Caco-2 (cell line): ENCODE data around the gene KCNT2. TPM values are rescaled to one million over a fixed set of nuclear protein-coding genes. Genes with fewer than 3 reads are reported as not detected.

ENCODE experiments used
- BruUV-seq: library from RNA; stranded (reverse); fragments of 400-500 nt; replicated peaks from 2 replicates; lab custom pipeline; 2021; lab: Mats Ljungman, UMichigan
- CTCF ChIA-PET: fragments of 300-600 bp; sonication (Branson Sonifier 250); formaldehyde crosslinking; loops from one replicate; lab custom pipeline; 2022; ENCODE audit warnings: antibody characterized with exemption; lab: Charles Lee
- POLR2A ChIA-PET: fragments of 300-600 bp; sonication (Branson Sonifier 250); formaldehyde crosslinking; loops from one replicate; lab custom pipeline; 2022; ENCODE audit warnings: antibody characterized with exemption; lab: Charles Lee
- DNase-seq, 2 experiments: peaks; one replicate each; pipeline versions ENCODE4 v3.0.0 to v3.0.0-alpha.2; 2020 to 2022
- H3K27me3 ChIP-seq: replicated peaks from 2 replicates; pipeline ENCODE4 v1.6.0; 2011; ENCODE audit warnings: low read length; ENCODE audit not compliant: control insufficient read depth, insufficient read depth
- H3K36me3 ChIP-seq: 2 replicates; pipeline ENCODE4 v1.5.1; 2011; ENCODE audit warnings: low read length; ENCODE audit not compliant: control insufficient read depth, insufficient read depth
- H3K4me1 ChIP-seq: fragments of 250-450 bp; sonication (Bioruptor Pico); 2 replicates; pipeline ENCODE4 v1.5.1; 2020; ENCODE audit warnings: mild to moderate bottlenecking
- H3K4me3 ChIP-seq: 2 replicates; pipeline ENCODE4 v1.5.1; 2011; ENCODE audit warnings: low read depth, mild to moderate bottlenecking, control low read depth, low read length
- H3K9me3 ChIP-seq: fragments of 250-450 bp; sonication (Bioruptor Pico); 2 replicates; pipeline ENCODE4 v1.5.1; 2020; ENCODE audit warnings: mild to moderate bottlenecking, moderate library complexity
- H3K27ac Mint-ChIP-seq: one replicate; pipeline ENCODE4 v1.8.0; 2022; ENCODE audit warnings: mixed read lengths; ENCODE audit not compliant: unreplicated experiment
- H3K27me3 Mint-ChIP-seq: one replicate; pipeline ENCODE4 v1.8.0; 2022; ENCODE audit warnings: mixed read lengths; ENCODE audit not compliant: insufficient read depth, unreplicated experiment
- H3K36me3 Mint-ChIP-seq: one replicate; pipeline ENCODE4 v1.8.0; 2022; ENCODE audit warnings: mild to moderate bottlenecking, mixed read lengths; ENCODE audit not compliant: insufficient read depth, unreplicated experiment
- H3K4me1 Mint-ChIP-seq: one replicate; pipeline ENCODE4 v1.8.0; 2022; ENCODE audit warnings: low read depth, mixed read lengths; ENCODE audit not compliant: unreplicated experiment
- H3K4me3 Mint-ChIP-seq: one replicate; pipeline ENCODE4 v1.8.0; 2022; ENCODE audit warnings: mild to moderate bottlenecking, moderate library complexity, mixed read lengths; ENCODE audit not compliant: unreplicated experiment
- H3K9me3 Mint-ChIP-seq: one replicate; pipeline ENCODE4 v1.8.0; 2022; ENCODE audit warnings: mixed read lengths; ENCODE audit not compliant: unreplicated experiment
- intact Hi-C: fragments of 100-400 bp; cut with micrococcal nuclease; formaldehyde crosslinking; loops from one replicate; pipeline ENCODE4 v1.10.0; 2022; ENCODE audit not compliant: unreplicated experiment
- total RNA-seq: library from RNA; stranded (reverse); gene quantifications from 2 replicates; pipeline ENCODE4 v1.2.3, GENCODE V29; 2022
- TF ChIP-seq, protein P1 (sequence below), 2 experiments: fragments of 200-600 bp in 1 of 2; IDR thresholded peaks; 1 replicate in 1 of 2; 2 replicates in 1 of 2; pipeline versions ENCODE4 v1.5.1 to v1.8.0; 2011 to 2022; ENCODE audit warnings: antibody characterized with exemption in 1 of 2, control low read depth in 1 of 2, inconsistent platforms in 1 of 2, low read depth in 1 of 2, low read length in 1 of 2, mild to moderate bottlenecking in 1 of 2, moderate library complexity in 1 of 2; ENCODE audit not compliant: insufficient read depth in 1 of 2, severe bottlenecking in 1 of 2, unreplicated experiment in 1 of 2

Gene KCNT2
- total RNA-seq, 1 experiment from 2014 or later, result not detected

DNA sequence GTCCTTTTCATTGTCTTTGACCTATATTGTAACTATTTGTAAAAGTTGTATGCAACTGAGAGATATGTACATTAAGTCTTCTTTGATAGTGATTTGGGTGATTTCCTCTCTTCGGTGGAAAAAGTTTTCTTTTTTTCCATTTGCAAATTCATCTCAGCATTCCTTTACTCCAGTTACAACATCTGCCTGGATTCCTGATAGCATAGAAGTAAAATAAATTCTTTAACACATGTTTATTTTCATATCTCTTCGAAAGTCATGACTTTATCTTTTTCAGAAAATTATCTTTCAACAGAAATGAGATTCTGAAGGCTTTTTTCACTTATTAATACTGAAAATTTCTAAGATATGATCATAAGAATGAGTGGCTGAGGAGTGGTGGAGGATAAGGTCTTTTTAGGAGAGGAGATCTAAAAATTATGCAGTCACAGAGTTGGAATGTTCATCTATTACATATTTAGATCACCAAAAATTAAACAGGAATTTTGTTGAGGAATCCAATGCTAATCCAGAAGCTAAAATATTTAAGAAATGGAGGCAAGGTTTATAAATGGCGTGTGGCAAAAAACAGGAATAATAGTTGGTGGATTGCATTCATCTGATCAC, 400.5 kb downstream of the KCNT2 start:
- CTCF ChIA-PET, result no interaction called here

DNA sequence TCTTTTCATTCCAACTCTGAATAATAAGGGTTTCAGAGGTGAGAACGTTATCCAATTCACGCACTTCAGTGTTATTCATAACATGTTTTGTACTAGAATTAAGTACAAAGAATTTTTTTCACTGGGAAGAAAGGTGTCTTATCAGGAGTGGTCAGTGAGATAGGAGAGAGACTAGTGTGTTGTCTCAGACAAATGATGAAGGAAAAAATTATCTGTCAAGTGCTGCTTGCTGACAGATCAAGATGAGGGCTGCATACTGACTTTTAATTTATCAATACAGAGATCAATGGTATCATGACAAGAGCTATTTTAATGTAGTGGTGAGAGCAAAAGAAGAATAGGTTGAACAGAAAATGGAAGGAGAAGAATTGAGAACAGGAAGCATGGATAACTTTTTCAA, 402.4 kb downstream of the KCNT2 start:
- no TSS peak for BruUV-seq
- POLR2A ChIA-PET, result no interaction called here
- CTCF ChIA-PET, result no interaction called here

More for the DNA sequence above, 400.5 kb downstream of the KCNT2 start:
- Mint-ChIP-seq H3K36me3 (no peaks in the 10 kb centered on the region), H3K4me1 (no peaks in the 10 kb centered on the region), H3K27ac (no peak overlapping the region), H3K4me3 (no peak overlapping the region), H3K27me3 (no peaks in the 10 kb centered on the region), H3K9me3 (no peaks in the 10 kb centered on the region)
- H3K4me3 ChIP-seq, result no peak overlapping the region
- intact Hi-C loops, result loop anchor here (10.0 kb wide), 1 partner anchor 1337 kb away; no protein-coding TSS in a partner anchor
- no peaks in the 10 kb centered on the region for H3K27me3 ChIP-seq
- H3K36me3 ChIP-seq, result no peaks in the 10 kb centered on the region; the same call in 1 of the 2 replicates
- H3K9me3 ChIP-seq, result no peaks in the 10 kb centered on the region
- BruUV-seq, result no TSS peak
- POLR2A ChIA-PET, result no interaction called here
- H3K4me1 ChIP-seq, result no peaks in the 10 kb centered on the region
- TF ChIP-seq, protein P1, sequence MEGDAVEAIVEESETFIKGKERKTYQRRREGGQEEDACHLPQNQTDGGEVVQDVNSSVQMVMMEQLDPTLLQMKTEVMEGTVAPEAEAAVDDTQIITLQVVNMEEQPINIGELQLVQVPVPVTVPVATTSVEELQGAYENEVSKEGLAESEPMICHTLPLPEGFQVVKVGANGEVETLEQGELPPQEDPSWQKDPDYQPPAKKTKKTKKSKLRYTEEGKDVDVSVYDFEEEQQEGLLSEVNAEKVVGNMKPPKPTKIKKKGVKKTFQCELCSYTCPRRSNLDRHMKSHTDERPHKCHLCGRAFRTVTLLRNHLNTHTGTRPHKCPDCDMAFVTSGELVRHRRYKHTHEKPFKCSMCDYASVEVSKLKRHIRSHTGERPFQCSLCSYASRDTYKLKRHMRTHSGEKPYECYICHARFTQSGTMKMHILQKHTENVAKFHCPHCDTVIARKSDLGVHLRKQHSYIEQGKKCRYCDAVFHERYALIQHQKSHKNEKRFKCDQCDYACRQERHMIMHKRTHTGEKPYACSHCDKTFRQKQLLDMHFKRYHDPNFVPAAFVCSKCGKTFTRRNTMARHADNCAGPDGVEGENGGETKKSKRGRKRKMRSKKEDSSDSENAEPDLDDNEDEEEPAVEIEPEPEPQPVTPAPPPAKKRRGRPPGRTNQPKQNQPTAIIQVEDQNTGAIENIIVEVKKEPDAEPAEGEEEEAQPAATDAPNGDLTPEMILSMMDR (IDR thresholded peaks at IDR 0.05; ENCODE audit: insufficient read depth in 1 of 2, low read depth in 1 of 2, low read length in 1 of 2, severe bottlenecking in 1 of 2, unreplicated experiment in 1 of 2), result no peak
- no peak for DNase-seq

DNA sequence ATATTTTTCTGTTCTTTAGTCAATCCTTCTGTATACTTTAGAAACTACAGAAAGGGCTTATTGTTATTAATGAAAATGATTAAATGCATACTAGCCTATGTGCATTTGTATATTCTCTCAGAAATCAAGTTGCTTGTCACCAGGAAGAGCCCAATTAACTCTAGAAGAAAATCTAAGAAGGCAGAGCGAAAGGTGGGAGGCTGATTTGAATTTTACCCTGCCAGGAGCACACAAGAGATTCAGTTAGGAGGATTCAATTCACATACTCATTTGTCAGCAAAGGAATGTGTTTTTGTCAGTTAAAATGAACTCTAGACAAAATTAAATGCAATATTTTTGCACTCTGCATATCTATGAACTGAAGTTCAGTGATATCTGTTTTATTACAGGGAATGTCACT, 411.8 kb downstream of the KCNT2 start:
- no peaks in the 10 kb centered on the region for H3K27me3 Mint-ChIP-seq
- H3K4me1 ChIP-seq, result no peaks in the 10 kb centered on the region
- no peaks in the 10 kb centered on the region for H3K4me1 Mint-ChIP-seq

More for the DNA sequence above, 402.4 kb downstream of the KCNT2 start:
- Mint-ChIP-seq H3K9me3 (no peaks in the 10 kb centered on the region), H3K36me3 (no peaks in the 10 kb centered on the region), H3K4me1 (no peaks in the 10 kb centered on the region), H3K27ac (no peak overlapping the region), H3K4me3 (no peak overlapping the region), H3K27me3 (no peaks in the 10 kb centered on the region)
- H3K4me1 ChIP-seq, result no peaks in the 10 kb centered on the region
- H3K27me3 ChIP-seq, result no peaks in the 10 kb centered on the region
- no peaks in the 10 kb centered on the region for H3K9me3 ChIP-seq
- DNase-seq, result no peak
- intact Hi-C loops, result loop anchor here (10.0 kb wide), 1 partner anchor 1339 kb away; no protein-coding TSS in a partner anchor
- no peak overlapping the region for H3K4me3 ChIP-seq
- H3K36me3 ChIP-seq, result no peaks in the 10 kb centered on the region; the same call in 1 of the 2 replicates
- TF ChIP-seq, protein P1 (IDR thresholded peaks at IDR 0.05; ENCODE audit: insufficient read depth in 1 of 2, low read depth in 1 of 2, low read length in 1 of 2, severe bottlenecking in 1 of 2, unreplicated experiment in 1 of 2), result no peak

More for the DNA sequence above, 411.8 kb downstream of the KCNT2 start:
- Histone ChIP-seq H3K9me3 (no peaks in the 10 kb centered on the region), H3K27me3 (no peaks in the 10 kb centered on the region), H3K4me3 (no peak overlapping the region), H3K36me3 (no peaks in the 10 kb centered on the region)
- H3K36me3 Mint-ChIP-seq, result no peaks in the 10 kb centered on the region
- no TSS peak for BruUV-seq
- peaks cover 9% of the 10 kb centered on the region for H3K9me3 Mint-ChIP-seq
- TF ChIP-seq, protein P1 (IDR thresholded peaks at IDR 0.05; ENCODE audit: insufficient read depth in 1 of 2, low read depth in 1 of 2, low read length in 1 of 2, severe bottlenecking in 1 of 2, unreplicated experiment in 1 of 2), result no peak
- POLR2A ChIA-PET, result no interaction called here
- intact Hi-C loops, result no loop called here
- H3K27ac Mint-ChIP-seq, result no peak overlapping the region
- no peak for DNase-seq
- no peak overlapping the region for H3K4me3 Mint-ChIP-seq
- CTCF ChIA-PET, result no interaction called here
